MM.1S (cell line): ENCODE data around the gene CLIC4.
"Not testable (repeated sequence)": the region's sequence is repeated elsewhere in the genome, so short reads cannot be mapped to it uniquely, and the experiment has no call there.

Experiments used
- EZH2 ChIP-seq: fragments of 300-600 bp; sonication (generic); optimal IDR thresholded peaks from 2 replicates; pipeline ENCODE3; 2017; ENCODE audit warnings: low read depth, mild to moderate bottlenecking, antibody characterized with exemption, low read length, mixed read lengths
- EZH2phosphoT487 ChIP-seq: fragments of 300-600 bp; sonication (generic); IDR thresholded peaks from 2 replicates; pipeline ENCODE4 v1.6.1; 2018; ENCODE audit warnings: antibody characterized with exemption, low read length
- TF ChIP-seq, protein P1 (sequence below): fragments of 300-600 bp; sonication (generic); IDR thresholded peaks from 2 replicates; pipeline ENCODE4 v1.5.1; 2016; ENCODE audit warnings: antibody characterized with exemption, low read length, mixed read lengths

DNA sequence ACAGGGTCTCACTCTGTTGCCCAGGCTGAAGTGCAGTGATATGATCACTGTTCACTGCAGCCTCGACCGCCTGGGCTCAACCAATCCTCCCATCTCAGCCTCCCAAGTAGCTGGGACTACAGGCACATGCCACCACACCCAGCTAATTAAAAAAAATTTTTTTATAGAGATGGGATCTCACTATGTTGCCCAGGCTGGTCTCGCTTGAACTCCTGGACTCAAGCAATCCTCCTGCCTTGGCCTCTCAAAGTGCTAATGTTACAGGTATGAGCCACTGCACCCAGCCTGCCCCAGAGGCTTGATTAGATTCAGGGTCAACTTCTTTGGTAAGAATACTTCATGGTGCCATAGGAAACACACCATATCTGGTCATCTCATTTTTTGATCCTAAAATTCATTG is 66.2 kb downstream of the CLIC4 start:
- TF ChIP-seq, protein P1, sequence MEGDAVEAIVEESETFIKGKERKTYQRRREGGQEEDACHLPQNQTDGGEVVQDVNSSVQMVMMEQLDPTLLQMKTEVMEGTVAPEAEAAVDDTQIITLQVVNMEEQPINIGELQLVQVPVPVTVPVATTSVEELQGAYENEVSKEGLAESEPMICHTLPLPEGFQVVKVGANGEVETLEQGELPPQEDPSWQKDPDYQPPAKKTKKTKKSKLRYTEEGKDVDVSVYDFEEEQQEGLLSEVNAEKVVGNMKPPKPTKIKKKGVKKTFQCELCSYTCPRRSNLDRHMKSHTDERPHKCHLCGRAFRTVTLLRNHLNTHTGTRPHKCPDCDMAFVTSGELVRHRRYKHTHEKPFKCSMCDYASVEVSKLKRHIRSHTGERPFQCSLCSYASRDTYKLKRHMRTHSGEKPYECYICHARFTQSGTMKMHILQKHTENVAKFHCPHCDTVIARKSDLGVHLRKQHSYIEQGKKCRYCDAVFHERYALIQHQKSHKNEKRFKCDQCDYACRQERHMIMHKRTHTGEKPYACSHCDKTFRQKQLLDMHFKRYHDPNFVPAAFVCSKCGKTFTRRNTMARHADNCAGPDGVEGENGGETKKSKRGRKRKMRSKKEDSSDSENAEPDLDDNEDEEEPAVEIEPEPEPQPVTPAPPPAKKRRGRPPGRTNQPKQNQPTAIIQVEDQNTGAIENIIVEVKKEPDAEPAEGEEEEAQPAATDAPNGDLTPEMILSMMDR: not testable (repeated sequence)
- TF ChIP-seq EZH2, EZH2phosphoT487: not testable (repeated sequence)
